Right lobe of liver (tissue), 4 donors: ENCODE results near the gene RNLS.
"Not testable (repeated sequence)": the region's sequence is repeated elsewhere in the genome, so short reads cannot be mapped to it uniquely, and the experiment has no call there.

ENCODE experiments used
- POLR2A ChIP-seq: fragments of 450-650 bp; IDR thresholded peaks from one replicate; pipeline ENCODE4 v1.6.1; 2017; ENCODE audit warnings: antibody characterized with exemption, mild to moderate bottlenecking
- TF ChIP-seq, protein P1 (sequence below), 4 donors: fragments of 200-600 bp in 3 of 4; fragments of 450-650 bp in 1 of 4; IDR thresholded peaks; one replicate each; pipeline versions ENCODE4 v1.5.1 to v1.8.0; 2016 to 2022; ENCODE audit warnings: antibody characterized with exemption in 4 of 4, mild to moderate bottlenecking in 2 of 4
- donor health status: DM: no; HTN: no; CAD: no.
- donor health status: DM: no; HTN: no; CAD: no.
- donor health status: DM: no; HTN: yes; CAD: no.

DNA sequence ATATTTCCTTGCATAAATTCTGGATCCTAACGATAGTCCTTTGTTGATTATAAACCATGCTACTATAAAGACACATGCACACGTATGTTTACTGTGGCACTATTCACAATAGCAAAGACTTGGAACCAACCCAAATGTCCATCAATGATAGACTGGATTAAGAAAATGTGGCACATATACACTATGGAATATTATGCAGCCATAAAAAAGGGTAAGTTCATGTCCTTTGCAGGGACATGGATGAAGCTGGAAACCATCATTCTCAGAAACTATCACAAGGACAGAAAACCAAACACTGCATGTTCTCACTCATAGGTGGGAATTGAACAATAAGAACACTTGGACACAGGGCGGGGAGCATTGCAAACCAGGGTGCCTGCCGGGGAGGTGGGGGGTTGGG, 306.2 kb downstream of the RNLS start:
- TF ChIP-seq, protein P1, sequence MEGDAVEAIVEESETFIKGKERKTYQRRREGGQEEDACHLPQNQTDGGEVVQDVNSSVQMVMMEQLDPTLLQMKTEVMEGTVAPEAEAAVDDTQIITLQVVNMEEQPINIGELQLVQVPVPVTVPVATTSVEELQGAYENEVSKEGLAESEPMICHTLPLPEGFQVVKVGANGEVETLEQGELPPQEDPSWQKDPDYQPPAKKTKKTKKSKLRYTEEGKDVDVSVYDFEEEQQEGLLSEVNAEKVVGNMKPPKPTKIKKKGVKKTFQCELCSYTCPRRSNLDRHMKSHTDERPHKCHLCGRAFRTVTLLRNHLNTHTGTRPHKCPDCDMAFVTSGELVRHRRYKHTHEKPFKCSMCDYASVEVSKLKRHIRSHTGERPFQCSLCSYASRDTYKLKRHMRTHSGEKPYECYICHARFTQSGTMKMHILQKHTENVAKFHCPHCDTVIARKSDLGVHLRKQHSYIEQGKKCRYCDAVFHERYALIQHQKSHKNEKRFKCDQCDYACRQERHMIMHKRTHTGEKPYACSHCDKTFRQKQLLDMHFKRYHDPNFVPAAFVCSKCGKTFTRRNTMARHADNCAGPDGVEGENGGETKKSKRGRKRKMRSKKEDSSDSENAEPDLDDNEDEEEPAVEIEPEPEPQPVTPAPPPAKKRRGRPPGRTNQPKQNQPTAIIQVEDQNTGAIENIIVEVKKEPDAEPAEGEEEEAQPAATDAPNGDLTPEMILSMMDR (IDR thresholded peaks at IDR 0.05) = not testable (repeated sequence)
- not testable (repeated sequence) for TF ChIP-seq POLR2A
